DND-41 (cell line): Measurements from ENCODE around the gene ATP9A.

Source experiments
- CTCF ChIP-seq: IDR thresholded peaks from 2 replicates; pipeline ENCODE4 v1.5.1; 2012; ENCODE audit warnings: borderline replicate concordance, low read length, moderate library complexity, mild to moderate bottlenecking; ENCODE audit not compliant: poor library complexity, severe bottlenecking; ENCODE audit errors: extremely low read depth
- EZH2 ChIP-seq: IDR thresholded peaks from 3 replicates; pipeline ENCODE4 v1.6.1; 2012; ENCODE audit warnings: borderline replicate concordance, low read depth, mild to moderate bottlenecking, moderate library complexity, low read length, inconsistent platforms; ENCODE audit not compliant: severe bottlenecking

- no peak for TF ChIP-seq CTCF
- no peak for TF ChIP-seq EZH2
Observed at GRCh38 chr20:51578145-51578459, 190.1 kb downstream of the ATP9A start.
